PC-9 (cell line): Measurements from ENCODE around the gene EXD3.

Source experiments
- CTCF ChIP-seq: fragments of 200-600 bp; sonication (generic); conservative IDR thresholded peaks from 2 replicates; pipeline ENCODE4 v1.6.1; 2017; ENCODE audit warnings: mixed run types, antibody characterized with exemption, mild to moderate bottlenecking, moderate library complexity
- EZH2 ChIP-seq: fragments of 200-600 bp; sonication (generic); IDR thresholded peaks from 2 replicates; pipeline ENCODE4 v1.8.0; 2017; ENCODE audit warnings: antibody characterized with exemption, low read depth

- TF ChIP-seq CTCF (no peak), EZH2 (no peak)
Observed at GRCh38 chr9:137376386-137376785, 46.6 kb downstream of the EXD3 start.
